Measurements from ENCODE around the gene SORBS1.

Gene SORBS1

DNA sequence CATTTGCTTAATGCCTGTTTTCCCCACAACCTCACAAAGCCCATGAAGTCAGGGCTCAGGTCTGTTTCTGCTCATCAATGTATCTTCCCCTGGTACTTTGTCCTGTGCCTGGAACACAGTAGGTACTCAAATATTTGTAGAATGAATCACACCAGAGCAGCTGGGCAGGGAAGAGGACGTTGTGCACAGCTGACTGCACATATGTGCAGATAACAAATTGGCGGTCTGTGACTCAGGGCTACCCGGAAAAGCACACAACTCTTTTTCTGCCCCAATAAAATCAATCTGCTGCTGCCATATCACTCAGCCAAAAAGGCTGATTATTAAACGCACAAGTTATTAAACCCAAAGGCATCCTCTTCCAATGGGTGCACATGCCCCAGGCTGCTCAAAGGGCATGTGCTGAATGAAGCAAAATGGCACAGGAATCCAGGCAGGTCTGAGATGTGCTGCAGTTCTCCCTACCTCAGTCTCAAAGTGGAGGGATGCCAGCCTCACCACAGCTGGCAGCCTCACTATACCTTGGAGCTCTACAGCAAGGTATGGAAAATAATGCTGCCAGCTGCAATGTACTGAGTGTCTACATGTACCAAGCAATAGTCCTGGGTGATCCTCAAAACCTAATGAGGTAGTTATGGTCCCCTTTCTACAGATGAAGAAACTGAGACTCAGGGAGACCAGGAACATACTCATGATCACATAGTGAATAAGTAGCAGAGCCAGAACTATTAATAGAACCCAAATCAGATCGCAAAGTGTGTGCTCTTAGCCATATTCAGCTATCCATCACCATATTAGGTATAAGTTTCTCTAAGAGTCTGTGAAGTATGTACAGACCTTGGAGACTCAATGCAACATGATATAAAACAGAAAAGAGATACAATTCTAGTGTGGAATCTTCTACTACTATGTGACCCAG is 43.4 kb downstream of the SORBS1 start (continued):
- TF ChIP-seq, protein P1, sequence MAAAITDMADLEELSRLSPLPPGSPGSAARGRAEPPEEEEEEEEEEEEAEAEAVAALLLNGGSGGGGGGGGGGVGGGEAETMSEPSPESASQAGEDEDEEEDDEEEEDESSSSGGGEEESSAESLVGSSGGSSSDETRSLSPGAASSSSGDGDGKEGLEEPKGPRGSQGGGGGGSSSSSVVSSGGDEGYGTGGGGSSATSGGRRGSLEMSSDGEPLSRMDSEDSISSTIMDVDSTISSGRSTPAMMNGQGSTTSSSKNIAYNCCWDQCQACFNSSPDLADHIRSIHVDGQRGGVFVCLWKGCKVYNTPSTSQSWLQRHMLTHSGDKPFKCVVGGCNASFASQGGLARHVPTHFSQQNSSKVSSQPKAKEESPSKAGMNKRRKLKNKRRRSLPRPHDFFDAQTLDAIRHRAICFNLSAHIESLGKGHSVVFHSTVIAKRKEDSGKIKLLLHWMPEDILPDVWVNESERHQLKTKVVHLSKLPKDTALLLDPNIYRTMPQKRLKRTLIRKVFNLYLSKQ (tag by site-specific recombination; IDR thresholded peaks at IDR 0.05; ENCODE audit: borderline replicate concordance), result no peak

- Histone ChIP-seq H3K4me1 (ENCODE audit: control insufficient read depth, insufficient read depth, low read length) (no peaks in the 10 kb centered on the region; the same call in 1 of the 2 replicates), H3K4me3 (ENCODE audit: low read depth, low read length) (no peak overlapping the region), H3K9me3 (ENCODE audit: control insufficient read depth, insufficient read depth, low read depth, low read length) (no peaks in the 10 kb centered on the region), H3K27ac (ENCODE audit: extremely low read depth, low read depth, low read length) (no peak overlapping the region), H3K36me3 (ENCODE audit: control insufficient read depth in 2 of 2, insufficient read depth in 1 of 2, low read length in 2 of 2) (no peaks in the 10 kb centered on the region)
- ChIA-PET POLR2A (no interaction called here), CTCF (no interaction called here)
- TF ChIP-seq SCRT1 (tag by site-specific recombination; IDR thresholded peaks at IDR 0.05; ENCODE audit: borderline replicate concordance) (peak; percentile 68; the same call in 1 of the 2 replicates), KLF16 (tag by site-specific recombination; IDR thresholded peaks at IDR 0.05) (no peak), KLF10 (tag by site-specific recombination; IDR thresholded peaks at IDR 0.05) (no peak), SCRT2 (tag by site-specific recombination; IDR thresholded peaks at IDR 0.05) (peak; percentile 83)
- TF ChIP-seq, protein P2, sequence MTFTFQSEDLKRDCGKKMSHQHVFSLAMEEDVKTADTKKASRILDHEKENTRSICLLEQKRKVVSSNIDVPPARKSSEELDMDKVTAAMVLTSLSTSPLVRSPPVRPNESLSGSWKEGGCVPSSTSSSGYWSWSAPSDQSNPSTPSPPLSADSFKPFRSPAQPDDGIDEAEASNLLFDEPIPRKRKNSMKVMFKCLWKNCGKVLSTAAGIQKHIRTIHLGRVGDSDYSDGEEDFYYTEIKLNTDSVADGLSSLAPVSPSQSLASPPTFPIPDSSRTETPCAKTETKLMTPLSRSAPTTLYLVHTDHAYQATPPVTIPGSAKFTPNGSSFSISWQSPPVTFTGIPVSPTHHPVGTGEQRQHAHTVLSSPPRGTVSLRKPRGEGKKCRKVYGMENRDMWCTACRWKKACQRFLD (tag by site-specific recombination; IDR thresholded peaks at IDR 0.05), result no peak
Measured at GRCh38 chr10:95516774-95517373, 44.3 kb downstream of the SORBS1 start.

GRCh38 chr10:95513941-95514392 is 47.2 kb downstream of the SORBS1 start:
- TF ChIP-seq ZFHX2 (tag by site-specific recombination; conservative IDR thresholded peaks at IDR 0.05), result 0 out of 2 replicates have a peak, but pooled peaks have one; percentile 26
- TF ChIP-seq ZFP3 (tag by site-specific recombination; IDR thresholded peaks at IDR 0.05; ENCODE audit: low read depth), result no peak
- no peak for TF ChIP-seq YY1 (tag by site-specific recombination; IDR thresholded peaks at IDR 0.05)
- Histone ChIP-seq H3K27ac (ENCODE audit: extremely low read depth, low read depth, low read length) (no peak overlapping the region), H3K4me1 (ENCODE audit: control insufficient read depth, insufficient read depth, low read length) (no peaks in the 10 kb centered on the region; the same call in 1 of the 2 replicates), H3K9me3 (ENCODE audit: control insufficient read depth, insufficient read depth, low read depth, low read length) (no peaks in the 10 kb centered on the region), H3K36me3 (ENCODE audit: control insufficient read depth in 2 of 2, insufficient read depth in 1 of 2, low read length in 2 of 2) (no peaks in the 10 kb centered on the region), H3K4me3 (ENCODE audit: low read depth, low read length) (no peak overlapping the region)
- POLR2A ChIA-PET, result no interaction called here
- CTCF ChIA-PET, result interaction anchor here (1.2 kb wide), 1 partner anchor 87 kb away, joined by 3 read pairs; no protein-coding TSS in a partner anchor

DNA sequence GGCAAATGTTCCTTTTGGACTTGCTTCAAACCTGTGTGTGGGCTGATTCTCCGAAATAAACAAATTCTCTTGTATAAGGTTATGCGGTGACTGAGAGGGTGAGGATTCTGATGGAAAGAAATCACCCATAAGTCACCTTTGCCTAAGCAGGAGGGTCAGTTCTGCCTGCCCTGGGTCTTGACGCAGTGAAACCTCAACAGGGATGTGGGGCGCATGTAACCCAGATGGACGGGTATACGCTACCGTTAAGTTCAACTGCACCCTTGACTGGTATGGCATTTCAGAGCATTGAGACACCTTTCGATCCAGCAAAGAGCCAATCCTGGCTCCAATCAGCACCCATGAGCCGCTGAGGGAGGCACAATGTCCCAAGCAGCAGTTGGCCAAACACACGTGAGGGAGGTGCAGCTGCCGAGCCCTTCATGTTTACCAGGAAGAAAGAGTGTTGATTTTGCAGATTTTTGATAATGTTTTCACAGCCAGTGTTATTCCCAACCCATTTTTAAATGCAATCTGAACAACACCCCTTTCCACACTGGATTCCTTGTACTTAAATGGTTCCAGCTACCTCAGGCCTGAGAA is 48.1 kb downstream of the SORBS1 start:
- ChIA-PET CTCF (no interaction called here), POLR2A (no interaction called here)
- TF ChIP-seq ZNF155 (tag by site-specific recombination; IDR thresholded peaks at IDR 0.05), result no peak
- no peak for TF ChIP-seq ZBTB7A (tag by site-specific recombination; IDR thresholded peaks at IDR 0.05; ENCODE audit: low read depth)
- TF ChIP-seq ZNF76 (tag by site-specific recombination; IDR thresholded peaks at IDR 0.05; ENCODE audit: borderline replicate concordance, low read depth), result no peak
- TF ChIP-seq ZNF629 (tag by site-specific recombination; IDR thresholded peaks at IDR 0.05), result no peak
- TF ChIP-seq ZNF211 (tag by site-specific recombination; IDR thresholded peaks at IDR 0.05; ENCODE audit: low read depth), result no peak
- no peak for TF ChIP-seq ZNF157 (tag by site-specific recombination; IDR thresholded peaks at IDR 0.05)
- TF ChIP-seq ZNF174 (tag by site-specific recombination; IDR thresholded peaks at IDR 0.05), result no peak

More for the DNA sequence above, 48.1 kb downstream of the SORBS1 start:
- no peaks in the 10 kb centered on the region for H3K9me3 ChIP-seq (ENCODE audit: control insufficient read depth, insufficient read depth, low read depth, low read length)
- no peaks in the 10 kb centered on the region for H3K36me3 ChIP-seq (ENCODE audit: control insufficient read depth in 2 of 2, insufficient read depth in 1 of 2, low read length in 2 of 2)
- H3K4me3 ChIP-seq (ENCODE audit: low read depth, low read length), result no peak overlapping the region
- no peak overlapping the region for H3K27ac ChIP-seq (ENCODE audit: extremely low read depth, low read depth, low read length)
- no peaks in the 10 kb centered on the region for H3K4me1 ChIP-seq (ENCODE audit: control insufficient read depth, insufficient read depth, low read length)

All from HEK293 (cell line).